ENCODE measurements around the gene NAV3.

DNA sequence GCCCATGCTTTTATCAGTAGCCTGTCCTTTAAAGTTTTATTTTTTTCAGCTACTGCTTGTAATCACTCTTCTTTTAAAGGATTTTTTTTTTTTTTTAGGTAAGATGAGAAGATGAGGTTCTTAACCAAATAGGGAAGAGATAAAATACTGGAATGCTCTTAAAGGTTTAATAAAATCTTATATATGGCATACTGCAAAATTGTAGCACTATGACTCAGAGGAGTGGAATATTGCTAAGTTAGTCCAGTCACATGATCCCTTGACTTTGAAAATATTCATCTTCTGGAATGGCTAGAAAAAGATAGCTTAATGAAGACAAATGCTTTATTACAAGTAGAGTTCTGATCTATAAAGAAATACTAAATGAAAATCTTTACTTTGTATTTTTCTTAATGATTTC lies 116.6 kb downstream of the NAV3 start:
- TF ChIP-seq CTCF (IDR thresholded peaks at IDR 0.05; ENCODE audit: low read depth, low read length, missing input control) (no peak), SP1 (IDR thresholded peaks at IDR 0.05) (no peak), REST (IDR thresholded peaks at IDR 0.05) (no peak)
